Trophoblast cell (in vitro differentiated cells and primary cell): Measurements from ENCODE around the gene KCNAB2.

Source experiments
- DNase-seq, 2 donors: peaks; one replicate each; pipeline ENCODE4 v3.0.0-alpha.2; 2016
- H2AFZ ChIP-seq: 2 replicates; pipeline ENCODE4 v1.6.1; 2013; ENCODE audit warnings: low read length, moderate library complexity, mild to moderate bottlenecking; ENCODE audit not compliant: insufficient read depth, poor library complexity
- H2AK5ac ChIP-seq: 2 replicates; pipeline ENCODE4 v1.6.1; 2013; ENCODE audit warnings: mild to moderate bottlenecking, low read length
- H2BK120ac ChIP-seq: 2 replicates; pipeline ENCODE4 v1.6.1; 2013; ENCODE audit warnings: low read length, mild to moderate bottlenecking, moderate library complexity; ENCODE audit not compliant: insufficient read depth, poor library complexity
- H2BK12ac ChIP-seq: 2 replicates; pipeline ENCODE4 v1.6.1; 2013; ENCODE audit warnings: mild to moderate bottlenecking, low read length, moderate library complexity
- H2BK5ac ChIP-seq: 2 replicates; pipeline ENCODE4 v1.6.1; 2013; ENCODE audit warnings: low read length, low read depth, moderate library complexity, mild to moderate bottlenecking; ENCODE audit not compliant: poor library complexity
- H3K14ac ChIP-seq: 2 replicates; pipeline ENCODE4 v1.6.1; 2013; ENCODE audit warnings: mild to moderate bottlenecking, low read length
- H3K18ac ChIP-seq: 2 replicates; pipeline ENCODE4 v1.6.1; 2013; ENCODE audit warnings: mild to moderate bottlenecking, low read length
- H3K23ac ChIP-seq: 2 replicates; pipeline ENCODE4 v1.6.1; 2013; ENCODE audit warnings: low read length
- H3K27ac ChIP-seq: 2 replicates; pipeline ENCODE4 v1.5.1; 2013; ENCODE audit warnings: low read depth, mild to moderate bottlenecking, inconsistent platforms, low read length, moderate library complexity
- H3K27me3 ChIP-seq: 2 replicates; pipeline ENCODE4 v1.6.1; 2013; ENCODE audit warnings: inconsistent platforms, mild to moderate bottlenecking, low read length, moderate library complexity; ENCODE audit not compliant: insufficient read depth
- H3K36me3 ChIP-seq, 2 experiments: 1 replicate in 1 of 2; 2 replicates in 1 of 2; pipeline ENCODE4 v1.6.1; 2013; ENCODE audit warnings: low read length in 2 of 2, mild to moderate bottlenecking in 2 of 2, moderate library complexity in 1 of 2; ENCODE audit not compliant: insufficient read depth in 2 of 2, control insufficient read depth in 1 of 2
- H3K4ac ChIP-seq: 2 replicates; pipeline ENCODE4 v1.6.1; 2013; ENCODE audit warnings: low read depth, mild to moderate bottlenecking, low read length, moderate library complexity
- H3K4me1 ChIP-seq, 2 experiments: 1 replicate in 1 of 2; 2 replicates in 1 of 2; pipeline ENCODE4 v1.6.1; 2013; ENCODE audit warnings: low read length in 2 of 2, mild to moderate bottlenecking in 2 of 2, moderate library complexity in 1 of 2; ENCODE audit not compliant: insufficient read depth in 2 of 2, control insufficient read depth in 1 of 2
- H3K4me2 ChIP-seq: 2 replicates; pipeline ENCODE4 v1.6.1; 2013; ENCODE audit warnings: inconsistent platforms, mild to moderate bottlenecking, low read length, moderate library complexity
- H3K4me3 ChIP-seq: 2 replicates; pipeline ENCODE4 v1.5.1; 2013; ENCODE audit warnings: mild to moderate bottlenecking, low read depth, low read length, inconsistent platforms
- H3K79me1 ChIP-seq: one replicate; pipeline ENCODE4 v1.6.1; 2013; ENCODE audit warnings: low read length
- H3K79me2 ChIP-seq: 2 replicates; pipeline ENCODE4 v1.6.1; 2013; ENCODE audit warnings: low read length, mild to moderate bottlenecking; ENCODE audit not compliant: control insufficient read depth, insufficient read depth, poor library complexity
- H3K9ac ChIP-seq: 2 replicates; pipeline ENCODE4 v1.6.1; 2013; ENCODE audit warnings: mild to moderate bottlenecking, low read length
- H3K9me3 ChIP-seq: 2 replicates; pipeline ENCODE4 v1.6.1; 2013; ENCODE audit warnings: low read depth, mild to moderate bottlenecking, control low read depth, inconsistent platforms, low read length; ENCODE audit not compliant: insufficient read depth
- H4K12ac ChIP-seq: 2 replicates; pipeline ENCODE4 v1.6.1; 2013; ENCODE audit warnings: low read depth, mild to moderate bottlenecking, low read length, moderate library complexity
- H4K8ac ChIP-seq: 2 replicates; pipeline ENCODE4 v1.6.1; 2013; ENCODE audit warnings: low read depth, mild to moderate bottlenecking, low read length, moderate library complexity
- H4K91ac ChIP-seq: one replicate; pipeline ENCODE4 v1.6.1; 2013; ENCODE audit warnings: low read depth, mild to moderate bottlenecking, low read length, moderate library complexity
- WGBS: extraction: QIAGEN DNeasy Blood & Tissue Kit; methylation state at CpG from one replicate; pipeline ENCODE4 v1.1.7; 2013; ENCODE audit warnings: missing lambda C conversion rate; ENCODE audit not compliant: insufficient read length, insufficient coverage; ENCODE audit errors: extremely low coverage; 5-methylcytosine and 5-hydroxymethylcytosine counted together

KCNAB2 gene

DNA sequence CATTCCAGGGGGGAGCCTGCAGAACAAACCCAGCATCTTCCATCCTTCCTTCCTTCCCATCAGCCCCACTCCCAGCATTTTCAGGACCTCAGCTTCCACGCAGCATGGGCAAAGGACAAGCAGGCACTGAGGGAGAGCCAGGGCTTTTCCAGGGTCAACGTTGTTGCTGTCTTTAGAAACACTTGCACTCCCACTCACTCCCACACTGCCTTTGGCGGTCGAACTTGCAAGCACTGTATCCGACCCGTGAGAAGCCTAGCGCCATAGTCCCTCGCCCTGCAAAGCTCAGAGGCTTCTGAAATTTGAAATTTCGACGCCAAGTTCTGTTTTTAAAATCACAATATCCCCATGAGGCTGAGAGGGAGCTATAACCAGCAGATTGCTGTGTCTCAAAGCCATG is 47.4 kb downstream of the KCNAB2 start:
- H3K27me3 ChIP-seq = no peaks in the 10 kb centered on the region
- H3K23ac ChIP-seq = no peak overlapping the region
- no peak overlapping the region for H4K91ac ChIP-seq
- no peak overlapping the region for H3K14ac ChIP-seq
- H2BK120ac ChIP-seq = no peak overlapping the region
- H4K12ac ChIP-seq = no peak overlapping the region
- H3K9me3 ChIP-seq = no peaks in the 10 kb centered on the region
- H3K18ac ChIP-seq = no peak overlapping the region
- WGBS = no CpG with 5 or more reads among the region's 10 CpGs
- H3K4ac ChIP-seq = no peak overlapping the region
- H2BK12ac ChIP-seq = no peak overlapping the region
- H3K9ac ChIP-seq = no peak overlapping the region
- H2AK5ac ChIP-seq = no peak overlapping the region
- no peak overlapping the region for H3K4me2 ChIP-seq
- no peaks in the 10 kb centered on the region for H3K79me1 ChIP-seq
- no peak overlapping the region for H4K8ac ChIP-seq
- DNase-seq = no peak
- no peaks in the 10 kb centered on the region for H3K4me1 ChIP-seq
- H3K27ac ChIP-seq = no peak overlapping the region
- H2BK5ac ChIP-seq = no peak overlapping the region
- H3K36me3 ChIP-seq = no peaks in the 10 kb centered on the region
- H2AFZ ChIP-seq = no peak overlapping the region
- no peaks in the 10 kb centered on the region for H3K79me2 ChIP-seq
- H3K4me3 ChIP-seq = no peak overlapping the region

DNA sequence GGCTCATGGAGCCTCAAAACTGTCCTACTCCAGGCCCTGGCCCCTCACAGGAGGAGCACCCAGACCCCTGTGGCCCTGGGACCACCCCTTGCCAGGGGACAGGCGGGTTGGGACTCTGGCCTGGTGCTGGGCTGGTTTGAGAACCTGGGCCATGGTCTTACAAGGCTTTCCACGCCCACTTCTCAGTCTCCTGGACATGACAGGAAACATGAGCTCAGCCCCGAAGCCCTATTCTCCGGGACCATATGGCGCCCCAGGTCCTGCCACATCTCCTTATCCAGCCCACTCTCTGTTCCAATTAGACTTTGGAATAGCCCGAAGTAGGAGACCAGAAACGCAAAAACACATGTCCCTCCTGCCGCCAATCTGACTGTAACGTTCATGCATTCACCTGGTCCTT is 47.9 kb downstream of the KCNAB2 start:
- H2BK12ac ChIP-seq = no peak overlapping the region
- no peak overlapping the region for H3K4me2 ChIP-seq
- no peak overlapping the region for H4K12ac ChIP-seq
- no peaks in the 10 kb centered on the region for H3K4me1 ChIP-seq
- WGBS = no CpG with 5 or more reads among the region's 9 CpGs
- no peaks in the 10 kb centered on the region for H3K79me2 ChIP-seq
- H3K9ac ChIP-seq = no peak overlapping the region
- H3K27ac ChIP-seq = no peak overlapping the region
- no peak overlapping the region for H4K91ac ChIP-seq
- no peak overlapping the region for H2AK5ac ChIP-seq
- no peaks in the 10 kb centered on the region for H3K9me3 ChIP-seq
- H3K18ac ChIP-seq = no peak overlapping the region
- no peak overlapping the region for H3K14ac ChIP-seq
- no peak overlapping the region for H3K4ac ChIP-seq
- H3K79me1 ChIP-seq = no peaks in the 10 kb centered on the region
- H3K36me3 ChIP-seq = no peaks in the 10 kb centered on the region
- H2BK5ac ChIP-seq = no peak overlapping the region
- H3K4me3 ChIP-seq = no peak overlapping the region
- no peak overlapping the region for H4K8ac ChIP-seq
- H2AFZ ChIP-seq = no peak overlapping the region
- no peak overlapping the region for H2BK120ac ChIP-seq
- no peaks in the 10 kb centered on the region for H3K27me3 ChIP-seq
- H3K23ac ChIP-seq = no peak overlapping the region
- DNase-seq = no peak

DNA sequence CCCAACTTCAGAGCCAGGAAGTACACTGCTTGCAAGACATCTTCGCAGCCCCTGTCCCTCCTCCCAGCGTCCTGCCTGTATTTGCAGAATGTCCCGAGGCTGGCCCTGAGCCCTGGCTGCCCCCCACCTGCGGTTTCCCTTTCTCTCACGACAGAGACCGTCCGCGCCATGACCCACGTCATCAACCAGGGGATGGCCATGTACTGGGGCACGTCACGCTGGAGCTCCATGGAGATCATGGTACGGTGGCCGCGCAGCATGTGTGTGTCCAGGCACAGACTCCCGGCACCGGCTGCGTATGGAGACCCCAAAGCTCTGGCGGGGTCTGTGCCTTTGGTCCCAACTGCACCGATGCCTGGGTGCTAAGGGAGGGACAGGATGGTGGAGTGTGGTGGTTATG is 48.6 kb downstream of the KCNAB2 start:
- Histone ChIP-seq H3K27me3 (no peaks in the 10 kb centered on the region), H3K9me3 (no peaks in the 10 kb centered on the region), H3K4me1 (no peaks in the 10 kb centered on the region), H3K79me2 (no peaks in the 10 kb centered on the region), H3K9ac (no peak overlapping the region), H3K4ac (no peak overlapping the region), H3K4me2 (no peak overlapping the region), H2BK5ac (no peak overlapping the region), H3K14ac (no peak overlapping the region), H3K4me3 (no peak overlapping the region), H3K79me1 (no peaks in the 10 kb centered on the region), H2AK5ac (no peak overlapping the region), H2BK120ac (no peak overlapping the region), H3K18ac (no peak overlapping the region), H4K91ac (no peak overlapping the region), H2BK12ac (no peak overlapping the region), H4K12ac (no peak overlapping the region), H2AFZ (no peak overlapping the region), H4K8ac (no peak overlapping the region), H3K23ac (no peak overlapping the region), H3K36me3 (no peaks in the 10 kb centered on the region), H3K27ac (no peak overlapping the region)
- no peak for DNase-seq
- WGBS = no CpG with 5 or more reads among the region's 19 CpGs

DNA sequence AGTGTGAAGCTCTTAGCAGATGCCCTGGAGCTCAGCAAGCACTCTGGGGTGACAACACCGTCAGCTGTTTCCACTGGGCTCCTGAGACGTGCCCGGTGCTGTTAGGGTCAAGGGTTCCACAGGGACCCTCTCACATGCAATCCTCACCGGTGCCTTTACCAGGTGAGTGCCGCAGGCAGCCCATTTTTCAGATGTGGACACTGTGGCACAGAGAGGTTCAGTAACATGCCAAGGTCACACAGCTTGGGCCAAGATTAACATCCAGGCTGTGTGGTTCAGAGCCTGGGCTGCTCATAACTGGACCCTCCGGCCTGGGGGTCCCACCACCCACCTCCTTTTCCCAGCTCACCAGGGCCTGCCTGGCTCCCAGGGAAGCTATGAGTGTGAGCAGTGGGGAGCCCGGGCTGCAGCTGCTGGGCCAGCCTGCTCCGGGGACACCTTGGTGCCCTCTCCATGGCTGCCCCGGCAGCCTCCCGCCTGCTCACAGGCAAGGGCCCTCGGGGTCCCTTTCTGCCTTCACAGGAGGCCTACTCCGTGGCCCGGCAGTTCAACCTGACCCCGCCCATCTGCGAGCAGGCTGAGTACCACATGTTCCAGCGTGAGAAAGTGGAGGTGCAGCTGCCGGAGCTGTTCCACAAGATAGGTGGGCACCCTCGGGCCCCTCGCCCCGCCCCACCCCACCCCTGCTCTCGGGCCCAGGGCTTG is 49.3 kb downstream of the KCNAB2 start:
- Histone ChIP-seq H4K91ac (no peak overlapping the region), H3K4me1 (no peaks in the 10 kb centered on the region), H3K27ac (no peak overlapping the region), H3K79me1 (no peaks in the 10 kb centered on the region), H3K4ac (no peak overlapping the region), H3K36me3 (no peaks in the 10 kb centered on the region), H3K14ac (no peak overlapping the region), H2BK5ac (no peak overlapping the region), H3K23ac (no peak overlapping the region), H3K18ac (no peak overlapping the region), H3K27me3 (no peaks in the 10 kb centered on the region), H2BK12ac (no peak overlapping the region), H2BK120ac (no peak overlapping the region), H4K12ac (no peak overlapping the region), H3K4me2 (no peak overlapping the region), H2AK5ac (no peak overlapping the region), H3K4me3 (no peak overlapping the region), H3K79me2 (no peaks in the 10 kb centered on the region), H3K9me3 (peaks cover 1% of the 10 kb centered on the region), H2AFZ (no peak overlapping the region), H4K8ac (no peak overlapping the region), H3K9ac (no peak overlapping the region)
- DNase-seq = no peak
- no CpG with 5 or more reads among the region's 21 CpGs for WGBS
